ENCODE results near the gene MIB1.

DNA sequence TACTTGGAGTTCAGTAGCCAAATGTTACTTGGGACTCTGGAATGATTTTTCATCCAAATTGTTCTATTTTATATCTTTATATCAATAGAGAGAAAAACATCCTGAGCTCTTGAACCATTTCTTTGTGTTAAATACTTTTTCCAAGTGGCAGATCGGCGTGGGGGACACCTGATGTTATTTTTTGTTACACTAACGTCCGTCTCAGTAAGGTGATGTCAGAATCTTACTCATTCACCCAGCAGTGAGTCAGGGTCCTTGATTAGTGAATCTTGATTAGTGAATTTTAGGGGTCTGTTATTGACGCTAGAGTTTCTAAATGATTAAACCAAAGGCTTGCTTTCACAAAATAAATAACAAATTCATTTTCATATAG, 1.7 kb downstream of the MIB1 start:
- TF ChIP-seq, protein P1, sequence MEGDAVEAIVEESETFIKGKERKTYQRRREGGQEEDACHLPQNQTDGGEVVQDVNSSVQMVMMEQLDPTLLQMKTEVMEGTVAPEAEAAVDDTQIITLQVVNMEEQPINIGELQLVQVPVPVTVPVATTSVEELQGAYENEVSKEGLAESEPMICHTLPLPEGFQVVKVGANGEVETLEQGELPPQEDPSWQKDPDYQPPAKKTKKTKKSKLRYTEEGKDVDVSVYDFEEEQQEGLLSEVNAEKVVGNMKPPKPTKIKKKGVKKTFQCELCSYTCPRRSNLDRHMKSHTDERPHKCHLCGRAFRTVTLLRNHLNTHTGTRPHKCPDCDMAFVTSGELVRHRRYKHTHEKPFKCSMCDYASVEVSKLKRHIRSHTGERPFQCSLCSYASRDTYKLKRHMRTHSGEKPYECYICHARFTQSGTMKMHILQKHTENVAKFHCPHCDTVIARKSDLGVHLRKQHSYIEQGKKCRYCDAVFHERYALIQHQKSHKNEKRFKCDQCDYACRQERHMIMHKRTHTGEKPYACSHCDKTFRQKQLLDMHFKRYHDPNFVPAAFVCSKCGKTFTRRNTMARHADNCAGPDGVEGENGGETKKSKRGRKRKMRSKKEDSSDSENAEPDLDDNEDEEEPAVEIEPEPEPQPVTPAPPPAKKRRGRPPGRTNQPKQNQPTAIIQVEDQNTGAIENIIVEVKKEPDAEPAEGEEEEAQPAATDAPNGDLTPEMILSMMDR (conservative IDR thresholded peaks at IDR 0.05; ENCODE audit: low read depth, low read length): no peak
- no peak for TF ChIP-seq EZH2 (IDR thresholded peaks at IDR 0.05; ENCODE audit: borderline replicate concordance, low read depth, low read length, poor library complexity, severe bottlenecking)
